Stimulated activated CD4-positive, alpha-beta T cell treated with anti-CD3 and anti-CD28 coated beads, TNF-alpha, amount 100 ng/mL, for 24 hours (primary cell): ENCODE results near the gene ZNF575.
A peak's percentile ranks its signal among the peaks of the same experiment; 100 is the strongest.
"Not testable (repeated sequence)": the region's sequence is repeated elsewhere in the genome, so short reads cannot be mapped to it uniquely, and the experiment has no call there.

ENCODE experiments used
- DNase-seq, 3 experiments: peaks; one replicate each; pipeline ENCODE4 v3.0.0-alpha.2; 2020; ENCODE audit warnings: low read depth in 3 of 3

Gene ZNF575

GRCh38 chr19:43541920-43542650 lies 9.1 kb downstream of the ZNF575 start:
- DNase-seq: no peak

GRCh38 chr19:43544077-43544476 lies 11.1 kb downstream of the ZNF575 start:
- no peak for DNase-seq

- no peak for DNase-seq
These were observed 12.3 kb downstream of the ZNF575 start for GRCh38 chr19:43545276-43545675.

DNA sequence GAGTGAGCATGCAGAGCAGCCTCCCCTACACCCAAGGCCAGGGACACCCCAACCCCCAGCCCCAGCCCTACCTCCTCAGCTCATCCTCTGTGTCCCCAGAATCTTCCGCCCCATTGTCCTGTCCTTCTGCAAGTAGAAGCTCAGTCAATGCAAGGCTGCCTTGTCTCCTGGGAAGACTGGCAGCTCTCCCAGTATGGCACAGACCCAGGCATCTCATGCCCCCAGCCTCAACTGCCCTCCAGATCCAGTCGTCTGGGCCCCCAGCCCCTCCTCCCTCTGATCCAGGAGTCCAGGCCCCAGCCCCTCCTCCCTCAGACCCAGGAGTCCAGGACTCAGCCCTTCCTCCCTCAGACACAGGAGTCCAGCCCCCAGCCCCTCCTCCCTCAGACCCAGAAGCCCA lies 13.0 kb downstream of the ZNF575 start:
- DNase-seq: no peak

DNA sequence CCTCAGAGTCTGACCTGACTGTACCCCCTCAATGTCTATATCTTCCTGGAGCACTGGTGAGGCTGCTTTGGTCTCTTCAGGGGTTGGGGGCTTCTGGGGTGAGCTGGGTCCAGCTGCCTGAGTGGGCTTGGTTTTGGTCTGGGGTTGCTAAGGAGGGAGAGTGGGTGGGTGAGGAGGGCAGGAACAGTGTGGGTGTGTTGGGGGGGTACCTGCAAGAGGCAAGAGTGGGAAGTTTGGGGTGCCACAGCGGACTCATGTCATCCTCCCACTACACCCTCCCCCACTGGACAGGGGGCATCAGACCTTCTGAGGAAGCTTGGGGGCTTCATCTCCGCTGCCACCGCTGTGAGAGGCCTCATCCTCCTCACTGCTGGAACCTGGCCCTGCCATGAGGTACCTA lies 13.6 kb downstream of the ZNF575 start:
- DNase-seq: no peak

- DNase-seq: not testable (repeated sequence)
These were observed 14.9 kb downstream of the ZNF575 start for GRCh38 chr19:43547926-43548325.

- no peak for DNase-seq
These were observed 15.7 kb downstream of the ZNF575 start for GRCh38 chr19:43548706-43549105.

GRCh38 chr19:43551399-43552197 lies 18.6 kb downstream of the ZNF575 start:
- no peak for DNase-seq

- no peak for DNase-seq
These were observed 19.1 kb downstream of the ZNF575 start for GRCh38 chr19:43552198-43552450.

- DNase-seq: no peak
These were observed 19.6 kb downstream of the ZNF575 start for GRCh38 chr19:43552616-43553015.

DNA sequence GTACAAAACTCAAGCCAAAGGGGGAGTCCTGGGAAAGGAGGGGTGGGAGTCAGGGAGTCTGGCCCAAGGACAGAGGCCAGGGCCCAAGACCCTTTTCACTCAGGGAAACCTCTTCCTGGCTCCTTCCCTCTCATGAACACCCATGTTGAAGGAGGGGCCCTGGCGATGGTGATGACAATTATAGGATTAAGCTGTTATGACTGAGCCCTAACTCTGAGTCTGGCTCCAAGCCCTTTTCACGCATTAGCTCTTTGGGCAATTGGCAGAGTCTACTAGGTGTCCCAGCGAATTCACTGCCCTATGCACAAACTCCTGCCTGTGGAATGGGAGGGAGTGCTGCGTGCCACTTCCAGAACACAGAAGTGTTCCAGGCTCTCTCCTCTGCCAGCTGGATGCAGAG lies 20.7 kb downstream of the ZNF575 start:
- no peak for DNase-seq

DNA sequence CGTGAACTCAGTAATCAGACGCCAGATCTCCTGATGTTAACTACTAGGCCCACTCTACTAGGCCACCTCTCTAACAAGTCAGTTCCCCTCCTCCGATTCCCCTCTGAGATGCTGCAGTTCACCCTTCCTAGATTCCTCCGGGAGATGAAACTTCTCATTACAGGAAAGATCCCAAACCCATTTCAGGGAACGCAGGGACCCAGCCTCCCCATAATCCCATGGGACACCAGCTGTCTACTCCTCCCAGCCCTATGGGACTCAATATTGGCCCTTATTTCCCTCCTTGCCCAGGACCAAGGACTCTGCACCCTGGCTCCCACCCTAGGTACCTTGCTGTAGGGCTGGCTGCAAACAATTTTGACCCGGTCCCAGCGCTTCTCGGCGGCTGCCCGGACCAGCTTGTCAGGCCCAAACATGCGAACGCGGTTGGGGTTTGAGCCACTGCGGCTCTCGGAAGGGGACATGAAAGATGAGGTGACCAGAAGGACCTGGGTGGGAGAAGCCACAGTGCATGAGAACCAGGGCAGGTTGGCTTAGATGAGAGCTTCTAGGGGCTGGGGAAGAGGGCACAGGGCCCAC lies 21.4 kb downstream of the ZNF575 start:
- no peak for DNase-seq

- peak; percentile 68 to 77 (median 75) for DNase-seq
These were observed 22.3 kb downstream of the ZNF575 start for GRCh38 chr19:43555185-43555770.

GRCh38 chr19:43560687-43561086 lies 27.7 kb downstream of the ZNF575 start:
- DNase-seq: peak in 1 of 3 experiments; percentile 18

DNA sequence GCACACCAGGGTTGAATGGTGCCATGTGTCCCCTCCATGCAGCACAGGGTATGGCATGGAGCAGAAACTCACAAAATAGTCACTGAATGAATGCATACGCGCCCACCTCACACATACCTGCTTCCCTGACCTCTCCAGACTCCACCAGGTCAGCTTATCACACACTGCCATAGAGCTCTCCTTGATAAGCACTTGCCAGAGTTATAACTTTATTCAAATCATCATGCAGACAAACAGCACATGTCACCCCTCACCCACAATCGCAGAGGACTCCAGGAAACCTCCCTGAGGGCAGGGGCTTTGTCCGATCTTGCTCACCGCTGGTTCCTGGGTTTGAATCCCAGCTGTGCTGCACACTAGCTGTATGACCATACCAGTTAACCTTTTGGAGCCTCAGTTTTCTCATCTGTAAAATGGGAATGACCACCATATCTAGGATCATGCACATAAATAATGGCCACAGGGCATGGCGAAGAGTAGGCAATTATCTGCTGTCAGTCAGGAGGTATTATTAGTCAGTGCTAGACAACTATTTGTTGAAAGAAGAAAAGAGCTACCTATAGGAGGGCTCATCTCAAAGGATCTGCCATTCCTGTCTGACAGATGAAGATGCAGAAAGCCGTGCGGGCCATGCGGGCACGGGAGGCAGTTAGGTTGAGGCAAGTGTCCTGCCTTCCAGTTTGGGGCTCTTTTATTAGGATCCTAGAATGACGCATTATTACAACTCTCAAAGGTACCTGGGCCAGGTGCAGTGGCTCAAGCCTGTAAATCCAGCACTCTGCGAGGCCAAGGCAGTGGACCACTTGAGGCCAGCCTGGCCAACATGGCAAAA lies 28.4 kb downstream of the ZNF575 start:
- no peak for DNase-seq

DNA sequence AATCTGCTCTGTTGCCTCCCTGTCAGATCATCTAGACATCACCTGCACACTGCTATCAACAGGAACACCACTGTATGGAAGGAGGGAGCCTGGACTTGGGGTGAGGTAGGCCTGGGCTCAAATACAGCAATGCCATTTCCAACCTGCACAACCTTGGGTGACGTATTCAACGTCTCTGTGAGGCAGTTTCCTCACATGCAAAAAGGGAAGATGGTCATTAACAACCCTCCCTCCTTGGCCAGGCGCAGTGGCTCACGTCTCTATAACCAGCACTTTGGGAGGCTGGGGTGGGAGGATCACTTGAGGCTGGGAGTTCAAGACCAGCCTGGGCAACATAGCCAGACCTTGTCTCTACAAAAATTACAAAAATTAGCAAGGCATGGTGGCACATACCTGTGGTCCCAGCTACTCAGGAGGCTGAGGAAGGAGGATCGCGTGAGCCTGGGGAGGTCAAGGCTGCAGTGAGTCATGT lies 29.3 kb downstream of the ZNF575 start:
- DNase-seq: no peak

DNA sequence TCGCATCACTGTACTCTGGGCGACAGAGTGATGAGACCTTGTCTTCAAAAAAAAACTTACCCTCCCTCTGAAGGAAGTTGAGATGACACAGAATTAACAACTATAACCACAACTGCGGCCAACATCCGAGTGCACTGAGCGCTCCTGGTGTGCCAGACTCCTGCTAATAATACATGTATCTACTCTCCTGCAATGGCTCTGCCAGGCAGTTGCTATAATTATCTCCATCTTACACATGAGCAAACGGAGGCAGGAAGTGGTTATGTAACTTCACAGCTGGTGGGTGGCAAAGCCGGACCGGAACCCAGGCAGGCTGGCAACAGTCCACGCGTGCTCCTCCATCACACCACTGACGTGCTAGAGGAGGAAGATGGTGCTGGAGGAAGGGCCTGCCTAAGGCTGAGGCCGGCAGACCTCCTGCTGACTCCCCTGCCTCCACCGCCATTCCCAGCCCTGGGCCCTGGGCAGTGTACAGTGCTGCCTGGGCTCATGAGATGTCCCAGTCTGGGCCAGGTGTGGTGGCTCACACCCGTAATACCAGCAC lies 29.8 kb downstream of the ZNF575 start:
- DNase-seq: peak; percentile 35 to 64 (median 51)

GRCh38 chr19:43563816-43564457 lies 30.9 kb downstream of the ZNF575 start:
- no peak for DNase-seq

DNA sequence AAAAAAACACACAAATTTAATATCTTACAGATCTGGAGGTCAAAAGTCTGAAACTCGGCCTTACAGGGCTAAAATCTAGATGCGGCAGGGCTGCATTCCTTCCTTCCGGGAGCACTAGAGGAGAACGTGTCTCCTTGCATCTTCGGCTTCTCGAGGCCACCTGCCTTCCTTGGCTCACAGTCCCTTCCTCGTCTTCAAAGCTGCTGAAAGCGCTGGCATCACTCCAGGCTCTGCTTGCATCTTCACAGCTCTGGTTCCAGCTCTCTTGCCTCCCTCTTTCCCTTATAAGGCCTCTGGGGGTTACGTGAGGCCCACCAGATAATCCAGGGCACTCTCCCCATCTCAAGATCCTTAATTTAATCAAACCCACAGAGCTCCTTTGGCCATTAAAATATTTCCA lies 31.8 kb downstream of the ZNF575 start:
- no peak for DNase-seq

DNA sequence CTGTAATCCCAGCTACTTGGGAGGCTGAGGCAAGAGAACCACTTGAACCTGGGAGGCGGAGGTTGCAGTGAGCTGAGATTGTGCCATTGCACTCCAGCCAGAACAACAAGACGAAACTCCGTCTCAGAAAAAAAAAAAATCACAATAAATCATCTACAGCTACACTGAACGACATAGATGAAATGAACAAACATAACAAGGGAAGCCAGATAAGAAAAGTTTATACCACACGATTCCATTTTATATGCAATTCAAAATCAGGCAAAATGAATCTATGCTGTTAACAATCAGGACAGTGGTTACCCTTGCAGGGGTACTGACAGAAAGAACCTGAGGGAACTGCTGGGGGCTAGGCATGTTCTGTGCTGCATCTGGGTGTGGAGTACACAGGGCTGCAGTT lies 36.7 kb downstream of the ZNF575 start:
- DNase-seq: no peak
